Pulmonary artery endothelial cell (primary cell): ENCODE data around the gene CPSF6. TPM values are rescaled to one million over a fixed set of nuclear protein-coding genes. Genes with fewer than 3 reads are reported as not detected.
"Not testable (repeated sequence)": the region's sequence is repeated elsewhere in the genome, so short reads cannot be mapped to it uniquely, and the experiment has no call there.

Experiments
- DNase-seq: peaks from one replicate; pipeline ENCODE4 v3.0.0-alpha.2; 2011; ENCODE audit warnings: low read depth, low spot score
- total RNA-seq: library from RNA; depleted of rRNA; stranded (reverse); fragments of >200 nt; gene quantifications from 2 replicates; pipeline ENCODE4 v1.2.3, GENCODE V29; 2014

The CPSF6 gene
- total RNA-seq, 1 donor from 2014 or later = 44.2 TPM

- DNase-seq = no peak
Observed at GRCh38 chr12:69258655-69259054, 19.3 kb downstream of the CPSF6 start.

GRCh38 chr12:69262264-69262974 lies 23.1 kb downstream of the CPSF6 start:
- DNase-seq = no peak

DNA sequence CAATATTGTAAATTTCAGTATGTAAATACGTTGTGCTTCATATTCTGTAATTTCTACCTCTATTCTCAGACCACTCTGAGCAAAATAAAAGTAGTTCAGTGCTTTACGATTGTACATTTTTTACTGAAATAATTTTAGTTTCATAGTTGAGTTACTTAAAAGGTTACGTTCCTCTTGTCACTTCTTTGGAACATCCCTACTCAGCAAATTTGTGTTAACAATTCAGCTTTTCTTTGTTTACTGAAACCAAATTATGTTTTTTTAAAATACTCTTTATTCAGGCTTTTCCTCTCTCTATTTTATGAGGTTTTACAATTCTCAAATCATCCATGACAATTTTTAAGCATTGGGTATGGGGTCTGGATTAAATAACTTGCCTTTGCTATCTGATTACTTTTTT lies 25.8 kb downstream of the CPSF6 start:
- DNase-seq = no peak

GRCh38 chr12:69265633-69266032 lies 26.3 kb downstream of the CPSF6 start:
- not testable (repeated sequence) for DNase-seq

DNA sequence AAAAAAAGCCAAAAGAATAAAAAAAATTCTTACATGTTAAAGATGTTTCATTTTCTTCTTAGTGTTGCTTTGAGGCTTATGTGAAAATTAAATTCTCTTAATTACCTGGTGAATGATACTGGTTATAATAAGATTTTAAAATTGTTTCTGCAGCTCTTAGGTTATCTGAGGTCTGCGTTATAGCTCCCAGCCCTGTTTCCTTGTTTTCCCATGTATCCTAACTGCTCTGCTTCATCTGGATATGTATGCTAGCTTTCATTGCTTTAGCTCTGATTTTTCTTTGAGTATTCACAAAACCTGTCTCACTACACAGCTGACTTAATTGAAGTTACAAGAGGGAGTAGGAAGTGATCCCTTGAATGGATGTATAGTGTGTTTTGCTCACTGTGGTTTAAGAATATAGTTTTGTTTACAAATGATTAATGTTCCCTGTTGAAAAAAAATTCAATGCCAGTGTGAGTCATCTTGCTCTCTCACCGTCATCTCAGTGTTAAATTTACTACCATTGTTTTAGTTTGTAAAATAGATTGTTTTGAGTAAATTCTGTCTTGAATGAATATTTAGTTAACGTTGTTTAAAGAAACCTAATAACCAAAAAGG lies 26.8 kb downstream of the CPSF6 start:
- DNase-seq = peak; percentile 44

DNA sequence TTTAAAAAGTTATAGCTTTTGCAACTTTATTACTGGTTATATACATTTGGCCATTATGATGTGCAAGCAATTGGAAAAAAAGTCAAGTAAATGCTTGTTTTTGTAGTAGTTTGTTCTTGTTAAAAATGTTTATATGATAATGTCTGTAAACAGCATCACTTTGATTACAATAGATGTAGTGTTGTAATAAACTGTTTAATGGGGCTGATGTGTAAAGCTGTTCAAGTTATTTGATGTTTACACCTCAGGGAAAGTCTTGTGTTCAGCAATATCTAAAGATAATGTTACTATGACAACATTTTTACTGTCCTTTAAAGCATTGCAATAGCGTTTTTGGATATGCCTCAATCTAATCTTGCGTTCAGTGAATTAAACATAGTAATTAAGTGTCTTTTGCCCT lies 30.4 kb downstream of the CPSF6 start:
- no peak for DNase-seq

DNA sequence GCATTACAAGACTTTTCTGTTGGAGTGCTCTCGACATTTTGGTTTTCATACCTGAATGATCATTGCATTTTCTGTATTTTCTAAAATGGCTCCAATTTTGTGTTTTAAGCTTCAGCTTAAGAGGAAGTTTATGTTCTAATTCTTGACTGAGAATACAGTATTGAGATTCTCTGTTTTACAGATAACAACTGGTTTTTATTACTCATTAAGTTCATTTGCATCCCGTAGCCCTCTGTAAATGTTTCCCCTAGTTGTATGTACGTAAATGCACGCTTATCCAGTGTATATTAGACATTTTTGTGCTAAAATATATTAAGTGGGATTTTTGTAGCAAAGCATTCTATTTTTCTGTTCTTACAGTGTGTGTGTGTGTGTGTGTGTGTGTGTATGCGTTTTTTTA lies 33.1 kb downstream of the CPSF6 start:
- DNase-seq = no peak

DNA sequence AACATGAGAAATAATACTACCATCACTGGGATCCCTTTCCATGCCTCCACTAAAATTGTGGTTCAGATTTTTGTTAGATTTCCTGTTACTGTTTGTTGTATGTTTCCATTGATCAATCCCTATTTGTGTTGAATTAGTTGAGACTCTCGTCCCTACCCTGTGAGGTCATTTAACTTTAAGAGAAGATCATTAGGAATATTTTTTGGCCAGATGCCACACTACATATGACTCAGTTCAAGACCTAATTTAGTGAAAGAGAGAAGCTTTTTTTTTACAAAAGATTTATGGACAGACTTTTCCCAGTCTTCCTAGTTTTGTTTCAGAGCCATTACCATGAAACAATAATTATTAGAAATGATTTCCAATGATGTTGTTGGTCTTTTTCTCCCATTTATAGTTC lies 35.5 kb downstream of the CPSF6 start:
- DNase-seq = no peak

DNA sequence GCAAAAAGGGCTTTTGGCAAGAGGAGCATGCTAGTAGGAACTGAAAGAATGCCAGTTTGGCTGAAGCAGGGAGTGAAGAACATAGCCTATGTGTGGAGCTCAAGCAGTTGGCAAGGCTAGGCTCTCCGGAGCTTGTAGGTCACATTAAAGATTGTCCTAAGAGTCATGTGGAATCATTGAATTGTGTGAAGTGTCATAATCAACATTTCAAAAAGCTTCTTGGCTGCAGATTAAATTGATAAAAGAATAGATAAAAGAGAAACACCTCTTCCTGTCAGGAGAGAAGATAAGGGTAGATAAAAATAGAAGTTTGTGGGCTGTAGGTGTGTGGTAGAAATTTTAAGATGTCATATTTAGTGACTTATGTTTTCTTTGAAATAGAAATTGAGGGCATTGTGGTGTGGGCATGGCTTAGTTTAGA lies 36.1 kb downstream of the CPSF6 start:
- no peak for DNase-seq

- DNase-seq = no peak
Observed at GRCh38 chr12:69278814-69279782, 39.7 kb downstream of the CPSF6 start.

- no peak for DNase-seq
Observed at GRCh38 chr12:69284131-69284530, 44.8 kb downstream of the CPSF6 start.

- DNase-seq = no peak
Observed at GRCh38 chr12:69287556-69287955, 48.2 kb downstream of the CPSF6 start.

- peak; percentile 40 for DNase-seq
Observed at GRCh38 chr12:69290545-69291277, 51.3 kb downstream of the CPSF6 start.

- DNase-seq = no peak
Observed at GRCh38 chr12:69291278-69291593, 51.9 kb downstream of the CPSF6 start.

DNA sequence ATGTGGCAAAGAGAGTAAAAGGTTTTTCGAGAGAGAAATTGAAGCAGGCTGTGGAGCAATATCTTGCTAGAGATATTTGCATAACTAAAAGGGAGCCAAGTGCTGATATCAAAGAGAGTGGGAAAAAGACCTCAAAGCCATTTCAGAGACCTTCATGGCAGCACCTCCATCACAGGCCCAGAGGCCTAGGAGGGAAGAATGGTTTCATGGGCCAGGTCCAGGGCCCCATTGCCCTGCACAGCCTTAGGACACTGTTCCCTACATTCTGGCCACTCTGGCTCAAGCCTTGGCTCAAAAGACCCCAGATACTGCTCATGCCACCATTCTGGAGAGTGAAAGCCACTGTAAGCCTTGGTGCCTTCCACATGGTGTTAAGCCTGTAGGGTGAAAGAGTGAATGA lies 58.8 kb downstream of the CPSF6 start:
- DNase-seq = no peak

DNA sequence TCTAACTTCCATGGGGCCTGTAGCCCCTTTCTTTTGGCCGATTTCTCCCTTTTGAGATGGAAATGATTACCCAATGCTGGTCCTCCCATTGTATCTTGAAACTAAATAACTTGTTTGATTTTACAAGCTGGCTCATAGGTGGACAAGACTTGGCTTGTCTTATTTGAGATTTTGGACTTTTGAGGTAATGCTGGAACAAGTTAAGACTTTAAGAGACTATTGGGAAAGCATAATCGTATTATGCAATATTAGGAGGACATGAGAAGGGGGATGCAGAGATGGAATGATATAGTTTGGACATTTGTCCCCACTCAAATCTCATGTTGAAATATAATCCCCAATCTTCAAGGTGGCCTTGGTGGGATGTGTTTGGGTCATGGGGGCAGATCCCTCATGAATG lies 59.6 kb downstream of the CPSF6 start:
- DNase-seq = no peak

DNA sequence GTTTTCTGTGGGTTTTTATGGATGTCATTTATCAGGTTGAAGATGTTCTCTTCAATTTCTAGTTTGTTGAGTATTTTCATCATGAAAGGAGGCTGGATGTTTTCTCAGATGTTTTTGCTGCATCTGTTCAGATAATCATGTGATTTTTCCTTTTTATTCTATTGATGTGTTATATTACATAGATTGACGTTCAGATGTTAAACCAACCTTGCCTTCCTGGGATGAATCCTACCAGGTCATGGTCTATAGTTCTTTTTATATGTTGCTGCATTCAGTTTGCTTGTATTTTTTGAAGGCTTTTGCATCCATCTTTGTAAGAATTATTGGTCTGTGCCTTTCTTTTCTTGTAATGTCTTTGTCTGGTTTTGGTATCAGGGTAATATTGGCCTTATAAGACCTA lies 64.9 kb downstream of the CPSF6 start:
- no peak for DNase-seq

GRCh38 chr12:69309461-69309860 lies 70.1 kb downstream of the CPSF6 start:
- no peak for DNase-seq

GRCh38 chr12:69313209-69313608 lies 73.8 kb downstream of the CPSF6 start:
- DNase-seq = no peak

GRCh38 chr12:69316784-69317183 lies 77.4 kb downstream of the CPSF6 start:
- DNase-seq = not testable (repeated sequence)

GRCh38 chr12:69317233-69317632 lies 77.9 kb downstream of the CPSF6 start:
- not testable (repeated sequence) for DNase-seq

DNA sequence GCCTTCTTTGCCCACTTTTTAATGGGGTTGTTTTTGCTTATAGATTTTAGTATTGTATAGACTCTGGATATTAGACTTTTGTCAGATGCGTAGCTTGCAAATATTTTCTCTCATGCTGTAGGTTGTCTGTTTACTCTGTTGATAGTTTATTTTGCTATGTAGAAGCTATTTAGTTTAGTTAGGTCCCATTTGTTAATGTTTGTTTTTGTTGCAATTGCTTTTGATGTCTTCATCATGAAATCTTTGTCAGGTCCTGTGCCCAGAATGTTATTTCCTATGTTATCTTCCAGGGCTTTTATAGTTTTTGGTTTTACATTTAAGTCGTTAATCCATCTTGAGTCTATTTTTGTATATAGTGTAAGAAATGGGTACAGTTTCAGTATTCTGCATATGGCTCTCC lies 78.9 kb downstream of the CPSF6 start:
- no peak for DNase-seq
